ENCODE measurements around the gene ITPR2.
"Not testable (repeated sequence)": the region's sequence is repeated elsewhere in the genome, so short reads cannot be mapped to it uniquely, and the experiment has no call there.

ITPR2 gene

DNA sequence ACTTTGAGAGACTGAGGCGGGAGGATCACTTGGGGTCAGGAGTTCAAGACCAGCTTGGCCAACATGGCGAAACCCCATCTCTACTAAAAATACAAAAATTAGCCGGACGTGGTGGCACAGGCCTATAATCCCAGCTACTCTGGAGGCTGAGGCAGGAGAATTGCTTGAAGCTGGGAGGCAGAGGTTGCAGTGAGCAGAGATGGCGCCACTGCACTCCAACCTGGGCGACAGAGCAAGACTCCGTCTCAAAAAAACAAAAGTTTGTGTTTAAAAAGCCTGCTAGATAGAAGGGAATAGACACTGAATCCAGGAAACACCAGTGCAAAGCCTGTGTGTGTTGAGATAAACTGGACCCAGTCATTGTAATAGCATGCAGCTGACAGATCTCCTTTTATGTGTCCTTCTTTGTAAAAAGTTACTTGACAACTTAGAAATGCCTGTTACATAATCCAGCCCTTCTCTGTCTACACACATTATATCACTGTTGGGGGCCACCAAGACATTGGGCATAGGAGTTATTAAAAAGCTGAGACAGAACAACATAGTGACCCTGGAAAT is 1.6 kb upstream of the ITPR2 start:
- not testable (repeated sequence) for H3K9me3 Mint-ChIP-seq, ATAC-seq, H3K27ac Mint-ChIP-seq, H3K27me3 Mint-ChIP-seq, DNase-seq
- Mint-ChIP-seq H3K4me1 (peaks cover 30% of the 10 kb centered on the region), H3K4me3 (peak overlapping the region in 1 of 2 donors; percentile 98)

DNA sequence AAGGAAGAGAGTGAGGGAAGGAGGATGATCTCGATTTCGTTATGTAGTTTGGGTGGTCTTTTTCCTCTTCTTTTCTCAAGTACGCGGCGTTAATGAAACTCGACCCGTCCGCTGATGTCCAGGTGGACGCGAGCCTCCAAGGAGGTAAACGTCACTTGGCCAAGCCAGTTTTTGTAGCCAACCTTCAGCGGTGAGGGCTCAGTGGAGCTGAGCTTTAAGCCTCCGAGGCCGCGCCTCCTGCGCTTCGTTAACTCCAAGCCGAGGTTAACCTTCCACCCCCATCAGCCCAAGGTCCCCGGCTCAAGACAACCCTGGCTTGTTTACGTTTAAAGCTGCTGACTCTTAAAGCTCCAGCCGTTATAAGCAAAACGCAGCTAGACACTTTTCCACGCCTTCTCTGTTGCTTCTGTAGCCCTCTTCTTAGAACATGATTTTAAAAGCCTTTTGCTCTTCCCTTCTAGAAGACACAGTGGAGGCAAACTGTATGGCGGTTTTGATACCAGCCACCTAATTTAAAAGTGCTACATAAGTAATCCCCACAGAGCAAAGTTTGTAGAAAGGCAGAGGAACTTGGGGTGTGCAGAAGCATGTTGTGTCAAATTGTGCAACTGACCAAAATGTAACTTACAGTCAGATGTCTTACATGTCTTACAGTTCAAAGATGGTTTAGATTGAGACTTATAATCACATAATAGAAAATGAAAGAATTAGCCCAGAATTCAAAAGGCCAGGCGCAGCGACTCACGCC is 923 bp upstream of the ITPR2 start:
- Mint-ChIP-seq H3K9me3 (no peaks in the 10 kb centered on the region), H3K27ac (peak overlapping the region in 1 of 2 donors; percentile 80), H3K4me1 (peaks cover 36% of the 10 kb centered on the region), H3K27me3 (no peaks in the 10 kb centered on the region), H3K4me3 (peak overlapping the region; percentile 98 to 99)
- DNase-seq (peak; percentile 39 to 48), ATAC-seq (peak; percentile 22)

DNA sequence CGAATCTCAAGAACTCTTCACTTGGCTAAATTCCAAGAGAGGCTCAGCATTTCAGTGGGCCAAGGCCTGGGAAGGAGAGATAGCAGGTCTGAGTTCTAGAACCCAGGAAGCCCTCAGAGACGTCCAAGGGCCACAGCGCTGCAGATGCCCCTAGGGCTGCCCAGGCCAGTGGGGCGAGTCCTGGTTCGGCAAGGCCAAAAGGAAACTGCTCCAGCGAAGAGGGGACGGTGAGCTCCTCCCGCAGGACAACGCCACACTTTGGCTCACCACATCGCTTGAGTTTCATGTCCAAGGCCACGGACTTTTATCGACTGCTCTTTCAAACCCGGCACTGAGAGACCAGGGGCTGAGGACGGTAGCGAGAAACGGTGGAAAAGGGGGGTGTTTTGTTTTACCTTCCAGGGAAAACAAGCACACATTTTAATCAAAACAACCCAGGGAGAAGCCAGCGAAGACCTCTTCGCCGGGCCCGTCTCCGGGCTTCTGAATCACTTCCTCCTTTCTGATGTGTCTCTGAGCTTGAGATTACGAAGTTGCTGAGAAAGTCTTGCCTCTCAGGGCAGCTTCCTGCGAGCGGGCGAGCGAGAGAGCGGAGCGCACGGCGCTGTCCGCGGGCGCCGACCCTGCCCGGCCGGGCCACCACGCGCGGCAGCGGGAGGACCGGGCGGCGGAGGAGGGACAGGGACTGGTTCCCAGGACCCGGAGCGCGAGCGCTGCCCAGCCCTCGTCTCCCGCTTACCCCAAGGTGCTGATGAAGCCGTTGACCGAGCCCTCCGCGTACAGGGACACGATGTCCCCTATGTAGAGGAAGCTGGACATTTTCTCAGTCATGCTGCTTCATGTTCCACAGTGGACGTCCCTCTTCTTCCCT is 808 bp downstream of the ITPR2 start:
- ATAC-seq, result peak; percentile 74
- peak overlapping the region; percentile 99 for H3K27ac Mint-ChIP-seq
- no peaks in the 10 kb centered on the region for H3K27me3 Mint-ChIP-seq
- peaks cover 52% of the 10 kb centered on the region for H3K4me1 Mint-ChIP-seq
- DNase-seq, result peak; percentile 72 to 74
- H3K4me3 Mint-ChIP-seq, result peak overlapping the region; percentile 88 to 98
- H3K9me3 Mint-ChIP-seq, result no peaks in the 10 kb centered on the region

DNA sequence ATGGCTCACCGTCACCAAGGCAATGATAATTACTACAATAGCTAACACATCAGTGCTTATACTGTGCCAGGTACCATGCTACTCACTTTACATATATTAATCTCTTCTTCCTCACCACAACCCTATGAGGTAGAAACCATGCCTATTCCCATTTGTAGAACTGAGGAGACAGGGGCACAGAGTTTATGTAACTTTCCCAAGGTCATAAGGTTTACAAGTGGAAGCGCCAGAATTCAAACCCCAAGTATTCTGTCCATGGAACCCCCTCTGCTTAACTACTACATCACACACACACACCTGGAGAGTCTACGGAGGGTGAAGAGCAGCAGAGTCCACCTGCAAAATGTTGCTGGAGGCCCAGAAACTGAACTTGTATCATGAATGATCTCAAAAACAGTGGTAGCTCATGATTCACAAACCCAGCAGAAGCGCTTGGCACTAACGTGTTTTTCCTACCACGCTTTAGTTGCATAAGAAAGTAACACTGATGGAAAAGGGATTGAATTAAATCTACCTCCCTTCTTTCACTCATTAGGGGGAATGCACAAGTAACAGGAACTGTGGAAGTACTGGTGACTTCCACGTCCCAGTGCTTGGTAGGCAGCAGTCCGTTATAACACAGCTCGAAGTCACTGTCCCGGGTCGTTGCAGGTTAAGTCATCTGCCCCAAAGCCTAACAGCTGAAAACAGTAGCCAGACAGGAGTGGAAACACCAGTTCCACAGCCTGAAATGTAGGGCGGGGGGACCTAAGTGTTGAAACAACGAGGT is 2.0 kb downstream of the ITPR2 start:
- H3K27ac Mint-ChIP-seq, result no peak overlapping the region
- no peaks in the 10 kb centered on the region for H3K27me3 Mint-ChIP-seq
- ATAC-seq (no peak), DNase-seq (no peak)
- H3K9me3 Mint-ChIP-seq, result no peaks in the 10 kb centered on the region
- H3K4me3 Mint-ChIP-seq, result peak overlapping the region; percentile 60 to 75
- peaks cover 64% of the 10 kb centered on the region for H3K4me1 Mint-ChIP-seq

DNA sequence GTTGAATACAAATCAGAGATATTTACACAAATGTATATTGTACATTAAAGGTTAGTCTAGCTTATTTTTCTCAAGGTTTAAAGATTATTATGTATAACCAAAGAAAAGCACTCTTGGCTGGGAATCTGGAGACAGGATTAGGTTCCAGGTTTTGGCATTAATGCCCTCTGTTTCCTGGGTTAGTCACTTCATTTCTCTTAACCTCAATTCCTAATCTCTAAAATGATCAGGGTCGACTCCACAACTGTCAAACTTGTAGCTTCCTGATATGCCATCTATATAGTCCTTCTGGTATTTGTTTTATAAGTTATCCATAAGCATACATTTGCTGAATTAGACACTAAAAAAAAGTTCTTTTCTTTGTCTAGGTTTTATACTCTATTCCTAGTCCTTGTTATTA is 2.6 kb downstream of the ITPR2 start:
- Mint-ChIP-seq H3K4me3 (peak overlapping the region; percentile 60 to 75), H3K4me1 (peaks cover 70% of the 10 kb centered on the region), H3K27ac (no peak overlapping the region), H3K27me3 (no peaks in the 10 kb centered on the region), H3K9me3 (no peaks in the 10 kb centered on the region)
- no peak for DNase-seq
- ATAC-seq, result no peak

DNA sequence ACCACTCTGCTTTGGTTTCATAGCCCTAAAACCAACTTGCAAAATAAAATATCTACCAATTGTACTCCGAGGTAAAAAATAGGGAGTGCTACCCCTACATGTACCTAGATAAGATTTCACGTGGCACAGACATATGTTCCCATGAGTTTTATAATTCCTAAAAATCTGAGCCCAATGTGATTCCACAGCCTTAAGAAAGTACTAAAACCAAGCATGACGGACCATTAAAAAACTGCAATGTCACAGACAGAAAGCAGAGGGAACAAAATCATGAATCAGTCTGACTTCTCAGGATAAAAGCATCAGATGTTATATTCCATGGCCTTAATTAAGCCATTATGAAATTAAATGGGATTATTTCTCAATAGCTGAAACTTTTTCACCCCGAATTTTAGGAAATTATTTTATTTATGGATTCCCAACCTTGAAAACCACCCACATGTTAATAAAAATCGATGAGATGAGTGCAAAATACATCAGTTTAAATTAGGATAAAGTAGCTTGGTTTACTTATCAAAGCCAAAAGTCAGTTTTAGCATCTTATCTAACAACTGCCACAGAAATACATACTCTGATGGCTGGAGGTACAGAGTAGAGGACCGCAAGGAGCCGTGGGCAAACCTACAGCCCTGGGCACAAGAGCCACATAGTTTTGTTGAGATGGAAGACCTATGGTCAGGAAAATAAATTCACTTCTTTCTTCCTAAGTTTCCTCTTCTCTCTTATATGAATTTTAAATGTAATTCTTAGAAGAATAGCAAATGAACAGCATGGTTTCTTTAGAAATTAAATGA is 4.5 kb downstream of the ITPR2 start:
- no peaks in the 10 kb centered on the region for H3K27me3 Mint-ChIP-seq
- H3K9me3 Mint-ChIP-seq, result no peaks in the 10 kb centered on the region
- peaks cover 69% of the 10 kb centered on the region for H3K4me1 Mint-ChIP-seq
- no peak overlapping the region for H3K4me3 Mint-ChIP-seq
- no peak overlapping the region for H3K27ac Mint-ChIP-seq
- DNase-seq (no peak), ATAC-seq (no peak)

DNA sequence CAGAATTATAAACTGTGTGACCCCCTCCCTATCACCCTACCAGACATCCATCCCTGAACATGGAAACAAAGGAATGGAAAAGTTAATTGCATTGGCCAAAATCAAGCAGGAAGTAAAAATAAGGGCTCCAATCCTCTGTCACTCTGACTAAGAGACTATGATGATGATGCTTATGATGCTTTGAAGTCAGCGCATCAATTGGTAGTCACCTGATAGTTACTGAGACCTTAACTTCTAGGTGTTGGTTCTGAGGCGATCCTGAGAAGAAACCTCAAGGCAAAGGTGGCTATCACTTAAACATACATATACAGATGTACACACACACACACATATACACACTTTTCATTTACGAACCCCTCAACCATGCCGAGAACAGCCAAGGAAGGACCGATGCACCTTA is 6.6 kb downstream of the ITPR2 start:
- DNase-seq (no peak), ATAC-seq (peak; percentile 48)
- peaks cover 78% of the 10 kb centered on the region for H3K4me1 Mint-ChIP-seq
- H3K27me3 Mint-ChIP-seq, result no peaks in the 10 kb centered on the region
- H3K27ac Mint-ChIP-seq, result no peak overlapping the region
- no peak overlapping the region for H3K4me3 Mint-ChIP-seq
- H3K9me3 Mint-ChIP-seq, result no peaks in the 10 kb centered on the region

DNA sequence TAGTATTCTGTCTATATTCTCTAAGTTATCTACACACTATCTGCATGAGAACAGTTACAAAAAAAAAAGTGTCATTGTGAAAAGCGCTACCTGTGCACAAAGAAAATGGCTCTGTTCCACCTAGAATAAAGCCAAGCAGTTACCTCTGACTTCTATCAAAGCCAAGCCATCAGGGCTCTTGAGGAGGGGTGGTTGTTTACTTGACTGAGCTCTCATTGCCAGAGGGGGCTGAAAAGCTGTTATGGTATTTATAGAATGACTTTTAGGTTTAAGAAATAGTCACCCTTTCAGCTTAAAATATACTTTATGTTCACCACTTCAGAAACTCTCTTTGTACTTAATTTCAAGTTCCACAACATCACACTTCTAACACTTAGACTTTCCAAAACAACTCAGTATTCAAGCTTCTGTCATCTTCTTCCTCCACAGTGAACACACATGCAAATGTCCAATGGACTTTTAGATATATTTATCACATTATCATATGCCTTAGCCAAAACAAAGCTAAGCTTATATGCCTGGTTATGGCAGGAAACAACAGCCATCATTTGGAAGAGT is 7.5 kb downstream of the ITPR2 start:
- Mint-ChIP-seq H3K27me3 (no peaks in the 10 kb centered on the region), H3K9me3 (no peaks in the 10 kb centered on the region), H3K4me3 (no peak overlapping the region), H3K4me1 (peaks cover 73% of the 10 kb centered on the region), H3K27ac (no peak overlapping the region)
- no peak for ATAC-seq
- DNase-seq, result no peak

DNA sequence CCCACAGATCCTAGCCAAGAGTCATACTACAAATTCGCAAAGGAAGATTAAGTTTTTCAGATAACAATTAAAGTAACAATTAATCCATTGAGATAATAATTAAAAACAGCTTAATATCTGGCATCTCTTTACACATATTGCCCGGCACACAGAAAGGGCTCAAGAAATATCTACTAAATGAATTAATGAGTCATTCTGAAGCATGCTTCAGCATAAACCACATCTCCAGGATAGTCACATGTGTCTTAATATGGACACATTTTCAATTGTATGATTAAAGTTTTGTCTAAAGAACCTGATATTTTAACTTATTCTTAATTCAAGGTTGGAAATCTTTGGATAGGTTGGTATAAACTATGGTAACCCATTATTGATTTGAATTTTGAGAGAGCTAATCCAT is 9.6 kb downstream of the ITPR2 start:
- ATAC-seq (no peak), DNase-seq (no peak)
- Mint-ChIP-seq H3K27ac (no peak overlapping the region), H3K9me3 (no peaks in the 10 kb centered on the region), H3K4me1 (peaks cover 52% of the 10 kb centered on the region), H3K4me3 (no peak overlapping the region), H3K27me3 (no peaks in the 10 kb centered on the region)

DNA sequence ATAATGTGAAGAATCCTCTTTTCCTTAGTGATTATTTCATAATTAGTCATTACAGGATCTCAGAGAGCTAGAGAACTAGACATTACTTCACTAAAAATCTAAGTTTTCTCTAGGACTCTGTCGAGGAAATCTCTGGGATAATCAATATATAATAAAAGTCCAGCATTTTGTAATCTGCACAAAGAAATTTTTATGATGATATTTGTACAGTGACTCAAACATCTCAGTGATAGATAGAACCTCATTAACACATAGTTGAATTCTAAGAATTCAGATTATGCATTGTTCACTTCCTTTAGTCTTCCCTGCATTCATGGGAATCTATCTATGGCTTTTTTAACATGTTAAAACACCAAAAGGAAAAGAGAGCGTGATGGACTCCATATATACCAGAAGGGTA is 11.0 kb downstream of the ITPR2 start:
- ATAC-seq, result no peak
- H3K27me3 Mint-ChIP-seq, result no peaks in the 10 kb centered on the region
- DNase-seq, result no peak
- H3K9me3 Mint-ChIP-seq, result no peaks in the 10 kb centered on the region
- H3K4me3 Mint-ChIP-seq, result no peak overlapping the region
- peaks cover 47% of the 10 kb centered on the region for H3K4me1 Mint-ChIP-seq
- no peak overlapping the region for H3K27ac Mint-ChIP-seq

DNA sequence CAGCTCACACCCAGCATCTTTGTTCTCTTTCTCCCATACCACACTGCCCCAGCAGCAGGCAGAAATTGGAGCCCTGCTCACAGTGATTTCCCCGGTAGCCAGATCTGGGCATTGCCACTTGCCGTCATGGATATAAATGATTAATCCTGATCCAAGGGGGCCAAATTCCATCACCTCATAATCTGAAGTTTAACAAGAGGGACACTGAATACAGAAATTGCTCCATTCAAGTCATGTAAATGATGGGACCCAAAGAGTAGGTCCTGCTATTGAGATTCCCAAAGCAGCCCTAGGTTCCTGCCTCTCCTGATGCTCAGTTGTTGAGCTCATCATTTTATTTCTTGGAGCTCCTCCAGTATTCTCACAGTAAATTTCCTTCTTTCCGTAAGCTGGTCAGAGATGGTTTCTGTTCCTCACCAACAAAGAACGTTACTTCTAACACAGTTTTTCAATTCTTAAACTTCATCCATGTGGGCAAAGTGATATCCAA is 11.7 kb downstream of the ITPR2 start:
- DNase-seq (no peak), ATAC-seq (no peak)

DNA sequence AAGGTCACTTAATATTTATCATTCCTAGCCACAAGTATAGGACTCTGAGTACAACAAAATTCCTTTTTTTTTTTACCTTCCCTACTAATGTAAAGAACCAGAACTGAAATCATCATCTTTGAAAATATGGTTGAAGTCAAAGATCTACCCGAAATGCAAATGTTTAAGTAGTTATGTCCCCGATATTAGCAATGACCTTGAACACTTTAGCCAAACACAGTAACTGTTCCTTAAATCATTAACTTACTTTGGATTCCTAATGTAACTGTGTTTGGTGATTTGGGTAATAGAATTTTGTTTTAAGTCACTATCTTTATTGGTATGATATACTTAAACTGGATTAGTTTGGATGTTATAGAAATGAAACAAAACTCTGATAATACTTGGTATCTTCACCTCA is 14.4 kb downstream of the ITPR2 start:
- peaks cover 31% of the 10 kb centered on the region for H3K4me1 Mint-ChIP-seq
- H3K27me3 Mint-ChIP-seq, result no peaks in the 10 kb centered on the region
- no peak overlapping the region for H3K4me3 Mint-ChIP-seq
- ATAC-seq (no peak), DNase-seq (no peak)
- H3K9me3 Mint-ChIP-seq, result no peaks in the 10 kb centered on the region
- no peak overlapping the region for H3K27ac Mint-ChIP-seq

More for the DNA sequence above, 11.7 kb downstream of the ITPR2 start:
- Mint-ChIP-seq H3K4me1 (peaks cover 46% of the 10 kb centered on the region), H3K9me3 (no peaks in the 10 kb centered on the region), H3K27ac (no peak overlapping the region), H3K4me3 (no peak overlapping the region), H3K27me3 (no peaks in the 10 kb centered on the region)

DNA sequence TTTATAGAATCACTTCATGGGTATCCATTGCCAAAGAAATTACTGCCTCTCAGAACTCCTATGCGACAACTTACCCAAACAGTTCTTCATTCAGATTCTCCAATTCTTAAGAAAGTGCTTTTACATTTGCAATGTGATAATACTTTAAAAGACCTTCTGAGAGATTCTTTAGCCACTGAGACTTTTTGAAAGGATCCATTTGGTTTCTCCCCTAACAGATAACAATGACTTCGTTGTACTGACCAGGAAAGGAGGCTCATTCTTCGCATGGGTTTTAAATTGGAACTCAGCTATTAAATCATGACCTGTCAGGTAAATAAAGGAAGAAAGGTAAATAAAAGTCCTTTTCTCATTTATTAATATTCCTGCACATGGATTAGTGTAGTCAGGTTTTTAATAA is 14.8 kb downstream of the ITPR2 start:
- Mint-ChIP-seq H3K4me3 (no peak overlapping the region), H3K27ac (no peak overlapping the region), H3K4me1 (peaks cover 27% of the 10 kb centered on the region), H3K9me3 (no peaks in the 10 kb centered on the region), H3K27me3 (no peaks in the 10 kb centered on the region)
- no peak for ATAC-seq
- DNase-seq, result no peak

DNA sequence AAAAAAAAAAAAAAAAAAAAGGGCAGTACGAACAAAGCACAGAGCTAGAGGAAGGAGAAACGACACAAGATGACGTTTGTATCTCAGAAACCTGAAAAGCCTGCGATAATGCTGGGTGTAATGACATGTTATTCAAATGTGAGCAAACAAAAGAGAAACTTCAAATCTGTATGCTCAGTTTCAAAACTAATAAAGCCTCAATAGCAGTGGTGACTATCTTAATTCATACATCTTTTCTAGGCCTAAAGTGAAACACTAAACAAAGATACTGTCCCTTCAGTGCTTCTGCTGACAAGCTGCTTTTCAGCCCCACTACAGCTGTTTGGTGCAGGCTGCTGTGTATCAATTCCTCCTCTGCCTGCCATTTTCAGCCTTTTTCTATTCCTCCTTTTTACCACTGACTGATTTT is 15.8 kb downstream of the ITPR2 start:
- Mint-ChIP-seq H3K27me3 (no peaks in the 10 kb centered on the region), H3K4me3 (no peak overlapping the region), H3K9me3 (no peaks in the 10 kb centered on the region), H3K4me1 (peaks cover 25% of the 10 kb centered on the region), H3K27ac (no peak overlapping the region)
- no peak for DNase-seq
- no peak for ATAC-seq

Data from stimulated activated naive CD8-positive, alpha-beta T cell treated with anti-CD3 and anti-CD28 coated beads, Interleukin-15, amount 100 ng/mL, for 72 hours (primary cell).